Astrocyte (in vitro differentiated cells and primary cell): ENCODE results near the gene KRTAP5-5. TPM values are rescaled to one million over a fixed set of nuclear protein-coding genes. Genes with fewer than 3 reads are reported as not detected.

Experiments
- DNase-seq: peaks from one replicate; pipeline ENCODE4 v3.0.0-alpha.2; 2010; ENCODE audit warnings: low read depth
- FAIRE-seq: peaks from 2 replicates; lab custom pipeline; 2011; peaks lifted over from hg19 to GRCh38; lab: Jason Lieb, UNC
- H2AFZ ChIP-seq: 2 replicates; pipeline ENCODE4 v1.6.0; 2012; ENCODE audit warnings: low read depth, low read length, inconsistent platforms
- H3K27ac ChIP-seq: 2 replicates; pipeline ENCODE4 v1.5.1; 2011; ENCODE audit warnings: low read depth, low read length, inconsistent platforms
- H3K27me3 ChIP-seq: 2 replicates; pipeline ENCODE4 v1.6.0; 2011; ENCODE audit warnings: low read length, inconsistent platforms; ENCODE audit not compliant: insufficient read depth
- H3K36me3 ChIP-seq: 2 replicates; pipeline ENCODE4 v1.5.1; 2011; ENCODE audit warnings: low read length, inconsistent platforms; ENCODE audit not compliant: insufficient read depth
- H3K4me1 ChIP-seq: 2 replicates; pipeline ENCODE4 v1.5.1; 2011; ENCODE audit warnings: low read length, inconsistent platforms; ENCODE audit not compliant: insufficient read depth
- H3K4me2 ChIP-seq: 2 replicates; pipeline ENCODE4 v1.6.0; 2012; ENCODE audit warnings: low read length, inconsistent platforms
- H3K4me3 ChIP-seq: 2 replicates; pipeline ENCODE4 v1.5.1; 2011; ENCODE audit warnings: low read depth, mild to moderate bottlenecking, low read length, inconsistent platforms; ENCODE audit not compliant: insufficient read depth
- H3K79me2 ChIP-seq: 2 replicates; pipeline ENCODE4 v1.6.0; 2012; ENCODE audit warnings: mild to moderate bottlenecking, low read length, inconsistent platforms; ENCODE audit not compliant: insufficient read depth
- H3K9ac ChIP-seq: 2 replicates; pipeline ENCODE4 v1.6.0; 2012; ENCODE audit warnings: mild to moderate bottlenecking, low read length, inconsistent platforms
- H3K9me3 ChIP-seq: 2 replicates; pipeline ENCODE4 v1.5.1; 2012; ENCODE audit warnings: low read depth, mild to moderate bottlenecking, low read length, inconsistent platforms; ENCODE audit not compliant: insufficient read depth
- H4K20me1 ChIP-seq: 2 replicates; pipeline ENCODE4 v1.6.0; 2012; ENCODE audit warnings: low read length, inconsistent platforms; ENCODE audit not compliant: insufficient read depth
- H3K27ac Mint-ChIP-seq: one replicate; pipeline ENCODE4 v1.8.0; 2021; ENCODE audit warnings: mild to moderate bottlenecking, mixed read lengths; ENCODE audit not compliant: unreplicated experiment
- H3K27me3 Mint-ChIP-seq: one replicate; pipeline ENCODE4 v1.8.0; 2021; ENCODE audit warnings: low read depth, mixed read lengths; ENCODE audit not compliant: unreplicated experiment
- H3K36me3 Mint-ChIP-seq: one replicate; pipeline ENCODE4 v1.8.0; 2021; ENCODE audit warnings: low read depth, mixed read lengths; ENCODE audit not compliant: unreplicated experiment
- H3K4me1 Mint-ChIP-seq: one replicate; pipeline ENCODE4 v1.8.0; 2021; ENCODE audit warnings: low read depth, mixed read lengths; ENCODE audit not compliant: unreplicated experiment
- H3K4me3 Mint-ChIP-seq: one replicate; pipeline ENCODE4 v1.8.0; 2021; ENCODE audit warnings: mild to moderate bottlenecking, moderate library complexity, mixed read lengths; ENCODE audit not compliant: unreplicated experiment
- H3K9me3 Mint-ChIP-seq: one replicate; pipeline ENCODE4 v1.8.0; 2021; ENCODE audit warnings: mild to moderate bottlenecking, mixed read lengths; ENCODE audit not compliant: unreplicated experiment
- EZH2 ChIP-seq: IDR thresholded peaks from 2 replicates; pipeline ENCODE4 v1.6.1; 2012; ENCODE audit warnings: mild to moderate bottlenecking, low read length, inconsistent platforms; ENCODE audit not compliant: insufficient read depth
- total RNA-seq: library from RNA; stranded (reverse); gene quantifications from 2 replicates; pipeline ENCODE4 v1.2.1, GENCODE V29; 2021
- TF ChIP-seq, protein P1 (sequence below): IDR thresholded peaks from 2 replicates; pipeline ENCODE4 v1.5.1; 2011; ENCODE audit warnings: low read depth, mild to moderate bottlenecking, inconsistent platforms, low read length, moderate library complexity; ENCODE audit not compliant: insufficient read depth

Gene KRTAP5-5
- total RNA-seq, 1 donor from 2014 or later = not detected

DNA sequence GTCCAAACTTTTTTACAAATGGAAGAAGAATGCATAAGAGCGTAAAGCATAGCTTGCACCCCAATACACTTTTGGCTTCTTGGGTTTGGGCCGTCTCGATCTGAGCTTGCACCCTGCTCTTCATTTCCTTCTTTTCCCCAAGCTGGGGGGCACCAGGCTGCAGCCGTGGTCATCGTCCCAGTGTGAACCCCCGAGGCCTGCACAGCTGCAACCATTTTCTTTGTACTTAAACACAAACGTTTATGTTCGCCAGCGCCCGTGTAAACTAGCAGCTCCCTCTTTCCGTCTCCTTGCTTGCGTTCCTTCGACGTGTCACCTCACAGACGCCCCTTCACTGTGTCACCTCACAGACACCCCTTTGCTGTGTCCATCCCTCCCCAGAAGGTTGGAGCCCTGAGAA is 10.1 kb downstream of the KRTAP5-5 start:
- Histone ChIP-seq H3K4me1 (no peaks in the 10 kb centered on the region), H3K9me3 (no peaks in the 10 kb centered on the region), H3K36me3 (no peaks in the 10 kb centered on the region), H2AFZ (no peak overlapping the region), H3K4me2 (no peak overlapping the region), H3K27ac (no peak overlapping the region), H3K9ac (no peak overlapping the region), H3K27me3 (peaks cover 20% of the 10 kb centered on the region), H3K4me3 (no peak overlapping the region), H3K79me2 (no peaks in the 10 kb centered on the region), H4K20me1 (no peaks in the 10 kb centered on the region)
- Mint-ChIP-seq H3K4me3 (no peak overlapping the region), H3K27ac (no peak overlapping the region), H3K27me3 (peaks cover 55% of the 10 kb centered on the region), H3K4me1 (no peaks in the 10 kb centered on the region), H3K36me3 (no peaks in the 10 kb centered on the region), H3K9me3 (peaks cover 3% of the 10 kb centered on the region)
- TF ChIP-seq, protein P1, sequence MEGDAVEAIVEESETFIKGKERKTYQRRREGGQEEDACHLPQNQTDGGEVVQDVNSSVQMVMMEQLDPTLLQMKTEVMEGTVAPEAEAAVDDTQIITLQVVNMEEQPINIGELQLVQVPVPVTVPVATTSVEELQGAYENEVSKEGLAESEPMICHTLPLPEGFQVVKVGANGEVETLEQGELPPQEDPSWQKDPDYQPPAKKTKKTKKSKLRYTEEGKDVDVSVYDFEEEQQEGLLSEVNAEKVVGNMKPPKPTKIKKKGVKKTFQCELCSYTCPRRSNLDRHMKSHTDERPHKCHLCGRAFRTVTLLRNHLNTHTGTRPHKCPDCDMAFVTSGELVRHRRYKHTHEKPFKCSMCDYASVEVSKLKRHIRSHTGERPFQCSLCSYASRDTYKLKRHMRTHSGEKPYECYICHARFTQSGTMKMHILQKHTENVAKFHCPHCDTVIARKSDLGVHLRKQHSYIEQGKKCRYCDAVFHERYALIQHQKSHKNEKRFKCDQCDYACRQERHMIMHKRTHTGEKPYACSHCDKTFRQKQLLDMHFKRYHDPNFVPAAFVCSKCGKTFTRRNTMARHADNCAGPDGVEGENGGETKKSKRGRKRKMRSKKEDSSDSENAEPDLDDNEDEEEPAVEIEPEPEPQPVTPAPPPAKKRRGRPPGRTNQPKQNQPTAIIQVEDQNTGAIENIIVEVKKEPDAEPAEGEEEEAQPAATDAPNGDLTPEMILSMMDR = no peak
- TF ChIP-seq EZH2 = no peak
- no peak for DNase-seq
- no peak for FAIRE-seq

DNA sequence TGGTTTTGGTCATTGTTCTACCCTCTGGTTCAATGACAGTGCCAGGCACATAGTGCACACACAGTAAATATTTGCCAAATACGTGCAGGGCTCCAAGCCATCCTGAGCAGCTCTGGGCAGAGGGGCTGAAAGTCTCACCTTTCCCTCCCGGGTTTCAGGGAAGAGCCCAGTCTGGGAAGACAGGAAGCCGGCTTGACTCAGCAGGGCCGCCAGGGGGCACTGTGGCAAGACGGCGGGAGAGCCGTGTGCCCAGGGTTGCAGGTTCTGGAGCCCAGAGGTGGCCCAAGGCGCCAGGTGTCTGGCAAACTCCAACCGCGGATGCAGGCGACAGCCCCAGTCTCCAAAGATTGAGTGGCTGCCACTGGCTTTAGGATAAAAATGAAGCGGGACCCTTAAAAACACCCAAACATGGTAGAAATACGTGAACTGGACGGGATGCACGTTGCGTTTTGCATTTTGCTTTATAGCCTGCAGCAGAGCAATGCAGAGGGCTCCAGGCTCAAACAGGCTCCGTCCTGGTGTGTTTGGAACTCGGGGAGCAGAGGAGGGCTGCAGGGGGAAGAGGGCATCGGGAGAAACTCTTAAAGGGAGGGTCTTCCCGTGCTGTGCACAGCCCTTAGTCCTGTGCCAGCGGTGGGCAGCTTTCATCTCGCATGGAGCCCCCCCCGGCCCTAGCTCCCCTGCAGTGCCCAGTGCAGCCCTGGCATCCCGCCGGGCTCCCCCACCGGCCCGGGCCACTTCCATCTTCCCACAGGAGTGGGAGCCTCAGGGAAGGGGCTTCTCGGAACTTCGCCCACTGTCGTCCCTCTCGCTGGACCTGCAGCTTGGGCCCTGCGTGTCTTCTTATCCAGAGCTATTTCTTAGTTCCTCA is 10.7 kb downstream of the KRTAP5-5 start:
- Mint-ChIP-seq H3K4me3 (no peak overlapping the region), H3K4me1 (no peaks in the 10 kb centered on the region), H3K36me3 (no peaks in the 10 kb centered on the region), H3K9me3 (no peaks in the 10 kb centered on the region), H3K27ac (no peak overlapping the region), H3K27me3 (peaks cover 55% of the 10 kb centered on the region)
- no peak overlapping the region for H3K27ac ChIP-seq
- no peak overlapping the region for H2AFZ ChIP-seq
- H3K4me3 ChIP-seq = no peak overlapping the region
- peaks cover 20% of the 10 kb centered on the region for H3K27me3 ChIP-seq
- H4K20me1 ChIP-seq = no peaks in the 10 kb centered on the region
- DNase-seq (no peak), FAIRE-seq (no peak)
- no peaks in the 10 kb centered on the region for H3K4me1 ChIP-seq
- no peaks in the 10 kb centered on the region for H3K79me2 ChIP-seq
- no peak overlapping the region for H3K4me2 ChIP-seq
- no peak for TF ChIP-seq EZH2
- TF ChIP-seq, protein P1 = peak; percentile 52
- H3K9ac ChIP-seq = no peak overlapping the region
- H3K9me3 ChIP-seq = no peaks in the 10 kb centered on the region
- no peaks in the 10 kb centered on the region for H3K36me3 ChIP-seq

DNA sequence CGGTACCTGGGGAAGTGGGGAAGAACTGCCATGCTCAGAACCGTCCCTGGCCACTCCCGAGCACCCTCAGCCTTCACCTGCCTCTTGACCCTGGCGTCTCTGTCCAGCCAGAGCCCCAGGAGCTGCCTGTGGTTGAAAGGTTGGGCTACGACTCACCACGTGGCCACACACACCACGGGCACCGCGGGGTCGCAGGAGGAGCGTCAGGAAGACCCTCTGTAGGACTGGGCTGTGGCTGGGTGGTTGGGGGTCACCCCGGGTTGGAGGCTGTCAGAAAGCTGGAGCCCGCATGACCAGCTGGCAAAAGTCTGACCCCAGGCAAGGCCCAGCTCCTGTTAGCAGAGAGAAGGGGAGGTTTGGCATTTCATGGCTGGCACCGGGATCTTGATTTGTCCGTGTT is 11.5 kb downstream of the KRTAP5-5 start:
- Histone ChIP-seq H3K4me2 (no peak overlapping the region), H2AFZ (no peak overlapping the region), H3K9ac (no peak overlapping the region), H3K4me3 (no peak overlapping the region), H3K36me3 (no peaks in the 10 kb centered on the region), H3K79me2 (no peaks in the 10 kb centered on the region), H3K27me3 (peaks cover 17% of the 10 kb centered on the region), H4K20me1 (no peaks in the 10 kb centered on the region), H3K9me3 (no peaks in the 10 kb centered on the region), H3K27ac (no peak overlapping the region), H3K4me1 (no peaks in the 10 kb centered on the region)
- TF ChIP-seq, protein P1 = no peak
- no peak for TF ChIP-seq EZH2
- H3K27me3 Mint-ChIP-seq = peaks cover 55% of the 10 kb centered on the region
- no peak for FAIRE-seq
- H3K27ac Mint-ChIP-seq = no peak overlapping the region
- no peaks in the 10 kb centered on the region for H3K4me1 Mint-ChIP-seq
- no peaks in the 10 kb centered on the region for H3K36me3 Mint-ChIP-seq
- H3K4me3 Mint-ChIP-seq = no peak overlapping the region
- no peak for DNase-seq
- H3K9me3 Mint-ChIP-seq = no peaks in the 10 kb centered on the region
